Heart right ventricle (tissue), 16 donors: ENCODE measurements around the gene ASCC1. TPM values are rescaled to one million over a fixed set of nuclear protein-coding genes. Genes with fewer than 3 reads are reported as not detected.
"Not testable (repeated sequence)": the region's sequence is repeated elsewhere in the genome, so short reads cannot be mapped to it uniquely, and the experiment has no call there.

Source experiments
- ATAC-seq, 8 donors: fragments of 200-7000 bp; cut with Tn5 transposase; one replicate each; pipeline ENCODE4 v1.9.1; 2020; ENCODE audit warnings: mild to moderate bottlenecking in 8 of 8, moderate library complexity in 8 of 8, moderate number of reproducible peaks in 1 of 8
- DNase-seq, 2 donors: peaks; one replicate each; pipeline ENCODE4 v3.0.0-alpha.2; 2020
- H3K27ac ChIP-seq, 10 donors: fragments of 200-600 bp; sonication (generic) in 2 of 10; one replicate each; pipeline versions ENCODE4 v1.5.0 to v1.8.0; 2020 to 2022; ENCODE audit warnings: mild to moderate bottlenecking in 3 of 10
- H3K27me3 ChIP-seq, 7 donors: fragments of 200-600 bp; one replicate each; pipeline ENCODE4 v1.8.0; 2021 to 2022; ENCODE audit warnings: mild to moderate bottlenecking in 2 of 7
- H3K36me3 ChIP-seq, 9 donors: fragments of 200-600 bp; sonication (generic) in 1 of 9; one replicate each; pipeline versions ENCODE4 v1.5.0 to v1.8.0; 2020 to 2022; ENCODE audit warnings: mild to moderate bottlenecking in 2 of 9
- H3K4me1 ChIP-seq, 9 donors: fragments of 200-600 bp; sonication (generic) in 1 of 9; one replicate each; pipeline versions ENCODE4 v1.5.0 to v1.8.0; 2020 to 2022; ENCODE audit warnings: mild to moderate bottlenecking in 4 of 9
- H3K4me3 ChIP-seq, 10 donors: fragments of 200-600 bp; sonication (generic) in 2 of 10; one replicate each; pipeline versions ENCODE4 v1.5.0 to v1.8.0; 2020 to 2022; ENCODE audit warnings: mild to moderate bottlenecking in 7 of 10, moderate library complexity in 2 of 10
- H3K9me3 ChIP-seq, 11 donors: fragments of 200-600 bp in 10 of 11; sonication (generic) in 2 of 11; one replicate each; pipeline versions ENCODE4 v1.5.0 to v1.8.0; 2013 to 2022; ENCODE audit warnings: mild to moderate bottlenecking in 2 of 11, control low read depth in 1 of 11, moderate library complexity in 1 of 11
- whole genome bisulfite sequencing, 2 donors: extraction: QIAGEN DNeasy Blood & Tissue Kit; methylation state at CpG; one replicate each; pipeline ENCODE4 v1.1.7; 2013; ENCODE audit warnings: inconsistent platforms in 1 of 2; 5-methylcytosine and 5-hydroxymethylcytosine counted together
- intact Hi-C, 10 donors: fragments of 100-400 bp; cut with DNase I; formaldehyde crosslinking; loops; one replicate each; pipeline versions ENCODE4 v1.11.1 to v1.14.2; 2022
- polyA plus RNA-seq, 2 donors: library from polyadenylated mRNA; stranded (reverse); fragments of 200-250 nt; gene quantifications; one replicate each; pipeline ENCODE4 v1.2.3, GENCODE V29; 2013
- total RNA-seq, 10 donors: library from RNA; stranded (reverse); fragmentation: NEBNext Ultra II Directional in 3 of 10; extraction: Animal tissue kit (Norgen Biotek cat#: 25700) in 3 of 10; gene quantifications; one replicate each; pipeline versions ENCODE4 v1.2.1 to v1.2.4, GENCODE V29; 2021 to 2023
- TF ChIP-seq, protein P1 (sequence below), 9 donors: fragments of 200-600 bp; sonication (generic) in 2 of 9; IDR thresholded peaks; one replicate each; pipeline versions ENCODE4 v1.5.0 to v1.8.0; 2021 to 2022; ENCODE audit warnings: antibody characterized with exemption in 9 of 9, mild to moderate bottlenecking in 5 of 9, moderate library complexity in 1 of 9
- donor health status: Arrhythmogenic right ventricular cardiomyopathy.
- donor health status: ischemic (EF 13 %, LVEDD 7.1; RV severe dilation, severe dysfunction).
- donor health status: healthy with polysubstance abuse.
- donor health status: DM: no; HTN: yes; CAD: no.
- donor health status: DM: no; HTN: no; CAD: no.
- donor health status: ischemic (EF 25% LVEDD 6.9; RV normal size, moderate dysfunction).
- donor health status: ischemic (EF 25% LVEDD 5.7; RV mildly dilated, moderate dysfunction).
- donor health status: healthy.
- donor health status: DM: yes; HTN: yes; CAD: no.
- donor health status: Ischemic cardiomyopathy.
- donor health status: ischemic (EF 35%, LVEDD 5.7; RV mildly dilated, moderate dysfunction).
- donor health status: nonischemic (EF 11% LVEDD 7.7; RV severe dilation, severe dysfunction).
- donor health status: DM: yes; HTN: yes; CAD: no.
- donor health status: PGD.
- donor health status: ischemic (EF 29% LVEDD 5.4; RV normal size, mild dysfunction).
- donor health status: nonischemic (EF 23%, LVEDD 6.1; RV moderate dilation, normal function).

Gene ASCC1
- total and polyA plus RNA-seq, 12 donors: 8.4 to 40.5 (median 33.0) TPM

DNA sequence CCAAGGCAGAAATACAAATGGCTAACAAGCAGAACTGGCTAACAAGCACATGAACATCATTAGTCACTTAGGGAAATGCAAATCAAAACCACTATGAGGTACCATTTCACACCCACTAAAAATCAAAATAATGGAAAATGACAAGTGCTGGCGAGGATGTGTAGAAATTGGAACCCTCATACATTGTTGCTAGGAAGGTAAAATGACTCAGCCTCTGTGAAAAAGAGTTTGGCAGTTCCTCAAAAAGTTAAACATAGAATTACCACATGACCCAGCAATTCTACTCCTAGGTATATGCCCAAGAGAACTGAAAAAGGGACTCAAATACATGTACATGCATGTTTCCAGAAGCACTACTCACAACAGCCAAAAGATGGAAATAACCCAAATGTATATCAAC, 53.1 kb downstream of the ASCC1 start:
- intact Hi-C loops: no loop called here
- peaks cover 0 to 38% (median 3%) of the 10 kb centered on the region in 9 donors for H3K36me3 ChIP-seq
- ATAC-seq: peak in 1 of 8 donors; percentile 63
- 76 to 83% methylated on average over 1 of the region's 1 CpG for WGBS, 2 donors
- TF ChIP-seq, protein P1, sequence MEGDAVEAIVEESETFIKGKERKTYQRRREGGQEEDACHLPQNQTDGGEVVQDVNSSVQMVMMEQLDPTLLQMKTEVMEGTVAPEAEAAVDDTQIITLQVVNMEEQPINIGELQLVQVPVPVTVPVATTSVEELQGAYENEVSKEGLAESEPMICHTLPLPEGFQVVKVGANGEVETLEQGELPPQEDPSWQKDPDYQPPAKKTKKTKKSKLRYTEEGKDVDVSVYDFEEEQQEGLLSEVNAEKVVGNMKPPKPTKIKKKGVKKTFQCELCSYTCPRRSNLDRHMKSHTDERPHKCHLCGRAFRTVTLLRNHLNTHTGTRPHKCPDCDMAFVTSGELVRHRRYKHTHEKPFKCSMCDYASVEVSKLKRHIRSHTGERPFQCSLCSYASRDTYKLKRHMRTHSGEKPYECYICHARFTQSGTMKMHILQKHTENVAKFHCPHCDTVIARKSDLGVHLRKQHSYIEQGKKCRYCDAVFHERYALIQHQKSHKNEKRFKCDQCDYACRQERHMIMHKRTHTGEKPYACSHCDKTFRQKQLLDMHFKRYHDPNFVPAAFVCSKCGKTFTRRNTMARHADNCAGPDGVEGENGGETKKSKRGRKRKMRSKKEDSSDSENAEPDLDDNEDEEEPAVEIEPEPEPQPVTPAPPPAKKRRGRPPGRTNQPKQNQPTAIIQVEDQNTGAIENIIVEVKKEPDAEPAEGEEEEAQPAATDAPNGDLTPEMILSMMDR (IDR thresholded peaks at IDR 0.05): no peak
- DNase-seq: no peak
- H3K4me1 ChIP-seq: peaks cover 0 to 23% (median 3%) of the 10 kb centered on the region in 9 donors
- no peaks in the 10 kb centered on the region for H3K9me3 ChIP-seq
- no peak overlapping the region for H3K4me3 ChIP-seq
- H3K27me3 ChIP-seq: no peaks in the 10 kb centered on the region
- no peak overlapping the region for H3K27ac ChIP-seq

GRCh38 chr10:72158176-72158575, 57.9 kb downstream of the ASCC1 start:
- no peak for DNase-seq

GRCh38 chr10:72156223-72156622, 59.9 kb downstream of the ASCC1 start:
- intact Hi-C loops: no loop called here
- TF ChIP-seq, protein P1 (IDR thresholded peaks at IDR 0.05): no peak
- H3K4me3 ChIP-seq: no peak overlapping the region
- peaks cover 0 to 51% (median 3%) of the 10 kb centered on the region in 9 donors for H3K36me3 ChIP-seq
- 97% methylated on average over 10 of the region's 10 CpGs for WGBS, 2 donors
- H3K9me3 ChIP-seq: no peaks in the 10 kb centered on the region
- DNase-seq (no peak), ATAC-seq (no peak)
- H3K27ac ChIP-seq: no peak overlapping the region
- H3K4me1 ChIP-seq: no peaks in the 10 kb centered on the region
- H3K27me3 ChIP-seq: no peaks in the 10 kb centered on the region

More at GRCh38 chr10:72158176-72158575, 57.9 kb downstream of the ASCC1 start:
- no peak for ATAC-seq
- intact Hi-C loops: no loop called here
- Histone ChIP-seq H3K4me3 (no peak overlapping the region), H3K27ac (no peak overlapping the region), H3K36me3 (peaks cover 0 to 55% (median 3%) of the 10 kb centered on the region in 9 donors), H3K4me1 (peaks cover 0 to 7% (median 0%) of the 10 kb centered on the region in 9 donors), H3K9me3 (no peaks in the 10 kb centered on the region), H3K27me3 (no peaks in the 10 kb centered on the region)
- 90 to 91% methylated on average over 9 of the region's 9 CpGs for WGBS, 2 donors
- TF ChIP-seq, protein P1 (IDR thresholded peaks at IDR 0.05): no peak

DNA sequence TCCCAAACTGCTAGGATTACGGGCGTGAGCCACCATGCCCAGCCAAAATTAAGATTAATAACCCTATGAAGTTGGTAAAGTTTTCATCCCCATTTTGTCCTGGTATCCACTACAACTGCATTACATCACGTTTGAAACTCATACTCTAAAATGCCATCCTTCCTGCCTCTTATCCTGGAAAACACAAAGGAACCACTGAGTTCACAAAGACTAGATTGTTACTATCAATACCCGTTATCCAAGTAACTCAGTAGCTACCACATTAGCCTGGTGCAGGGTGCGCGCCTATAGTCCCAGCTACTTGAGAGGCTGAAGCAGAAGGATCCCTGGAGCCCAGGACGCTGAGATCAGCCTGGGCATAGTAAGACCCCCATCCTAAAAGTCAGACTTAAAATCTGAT, 63.8 kb downstream of the ASCC1 start:
- Histone ChIP-seq H3K27me3 (no peaks in the 10 kb centered on the region), H3K27ac (no peak overlapping the region), H3K4me1 (no peaks in the 10 kb centered on the region), H3K9me3 (no peaks in the 10 kb centered on the region), H3K36me3 (peaks cover 0 to 18% (median 0%) of the 10 kb centered on the region in 9 donors), H3K4me3 (no peak overlapping the region)
- intact Hi-C loops: no loop called here
- TF ChIP-seq, protein P1 (IDR thresholded peaks at IDR 0.05): no peak
- ATAC-seq: no peak
- DNase-seq: no peak
- 94% methylated on average over 7 of the region's 7 CpGs for WGBS, 2 donors

DNA sequence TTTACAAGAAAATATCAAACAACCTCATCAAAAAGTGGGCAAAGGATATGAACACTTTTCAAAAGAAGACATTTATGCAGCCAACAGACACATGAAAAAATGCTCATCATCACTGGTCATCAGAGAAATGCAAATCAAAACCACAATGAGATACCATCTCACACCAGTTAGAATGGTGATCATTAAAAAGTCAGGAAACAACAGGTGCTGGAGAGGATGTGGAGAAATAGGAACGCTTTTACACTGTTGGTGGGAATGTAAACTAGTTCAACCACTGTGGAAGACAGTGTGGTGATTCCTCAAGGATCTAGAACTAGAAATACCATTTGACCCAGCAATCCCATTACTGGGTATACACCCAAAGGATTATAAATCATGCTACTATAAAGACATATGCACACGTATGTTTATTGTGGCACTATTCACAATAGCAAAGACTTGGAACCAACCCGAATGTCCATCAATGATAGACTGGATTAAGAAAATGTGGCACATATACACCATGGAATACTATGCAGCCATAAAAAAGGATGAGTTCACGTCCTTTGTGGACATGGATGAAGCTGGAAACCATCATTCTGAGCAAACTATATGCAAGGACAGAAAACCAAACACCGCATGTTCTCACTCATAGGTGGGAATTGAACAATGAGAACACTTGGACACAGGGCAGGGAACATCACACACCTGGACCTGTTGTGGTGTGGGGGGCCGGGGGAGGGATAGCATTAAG, 65.2 kb downstream of the ASCC1 start:
- intact Hi-C loops: not testable (repeated sequence)

GRCh38 chr10:72147324-72147584, 68.8 kb downstream of the ASCC1 start:
- H3K36me3 ChIP-seq, DNase-seq, H3K9me3 ChIP-seq, ATAC-seq, intact Hi-C loops, H3K27me3 ChIP-seq, H3K4me3 ChIP-seq: not testable (repeated sequence)
- 82 to 87% methylated on average over 4 of the region's 4 CpGs for WGBS, 2 donors
- H3K27ac ChIP-seq: peak overlapping the region in 1 of 10 donors; percentile 41
- peaks cover 0 to 14% (median 3%) of the 10 kb centered on the region in 9 donors for H3K4me1 ChIP-seq

More for the DNA sequence above, 65.2 kb downstream of the ASCC1 start:
- peaks cover 0 to 12% (median 0%) of the 10 kb centered on the region in 9 donors for H3K36me3 ChIP-seq
- not testable (repeated sequence) for H3K27ac ChIP-seq, H3K4me1 ChIP-seq, DNase-seq, H3K9me3 ChIP-seq, ATAC-seq, H3K4me3 ChIP-seq, H3K27me3 ChIP-seq
- WGBS, 2 donors: 98 to 100% methylated on average over 4 of the region's 6 CpGs
